GM19239 (cell line): ENCODE measurements around the gene RUNX2.

Source experiments
- DNase-seq: peaks from one replicate; pipeline ENCODE4 v3.0.0; 2011; ENCODE audit warnings: low spot score; ENCODE audit not compliant: insufficient read length
- FAIRE-seq: peaks from 2 replicates; lab custom pipeline; 2011; peaks lifted over from hg19 to GRCh38; lab: Jason Lieb, UNC

Gene RUNX2

GRCh38 chr6:45597424-45597823 is 269.3 kb downstream of the RUNX2 start:
- no peak for FAIRE-seq
- no peak for DNase-seq

- DNase-seq = no peak
These were observed 270.9 kb downstream of the RUNX2 start for GRCh38 chr6:45599053-45599452.

GRCh38 chr6:45605971-45606370 is 277.8 kb downstream of the RUNX2 start:
- DNase-seq (no peak), FAIRE-seq (no peak)

More at GRCh38 chr6:45599053-45599452, 270.9 kb downstream of the RUNX2 start:
- FAIRE-seq = no peak

- FAIRE-seq = no peak
- no peak for DNase-seq
These were observed 278.8 kb downstream of the RUNX2 start for GRCh38 chr6:45606831-45607400.

- FAIRE-seq (no peak), DNase-seq (no peak)
These were observed 279.7 kb downstream of the RUNX2 start for GRCh38 chr6:45607798-45608197.

- FAIRE-seq (no peak), DNase-seq (no peak)
These were observed 280.3 kb downstream of the RUNX2 start for GRCh38 chr6:45608252-45608913.

GRCh38 chr6:45609141-45609638 is 281.1 kb downstream of the RUNX2 start:
- DNase-seq (no peak), FAIRE-seq (no peak)

- no peak for FAIRE-seq
These were observed 282.2 kb downstream of the RUNX2 start for GRCh38 chr6:45610374-45610773.

GRCh38 chr6:45610832-45611231 is 282.7 kb downstream of the RUNX2 start:
- FAIRE-seq = no peak
- DNase-seq = no peak

More at GRCh38 chr6:45610374-45610773, 282.2 kb downstream of the RUNX2 start:
- DNase-seq = no peak

- DNase-seq (no peak), FAIRE-seq (no peak)
These were observed 283.4 kb downstream of the RUNX2 start for GRCh38 chr6:45611491-45611890.

- DNase-seq = no peak
- FAIRE-seq = no peak
These were observed 285.5 kb downstream of the RUNX2 start for GRCh38 chr6:45613656-45614055.

- no peak for FAIRE-seq
- DNase-seq = no peak
These were observed 286.6 kb downstream of the RUNX2 start for GRCh38 chr6:45614488-45615285.

GRCh38 chr6:45616209-45616608 is 288.1 kb downstream of the RUNX2 start:
- no peak for FAIRE-seq
- no peak for DNase-seq

GRCh38 chr6:45617441-45617840 is 289.3 kb downstream of the RUNX2 start:
- FAIRE-seq (no peak), DNase-seq (no peak)

- DNase-seq (no peak), FAIRE-seq (no peak)
These were observed 290.1 kb downstream of the RUNX2 start for GRCh38 chr6:45618259-45618658.

- no peak for FAIRE-seq
- DNase-seq = no peak
These were observed 291.2 kb downstream of the RUNX2 start for GRCh38 chr6:45619211-45619760.

- DNase-seq (no peak), FAIRE-seq (no peak)
These were observed 291.9 kb downstream of the RUNX2 start for GRCh38 chr6:45619994-45620471.

GRCh38 chr6:45624228-45624627 is 296.1 kb downstream of the RUNX2 start:
- FAIRE-seq (no peak), DNase-seq (no peak)

GRCh38 chr6:45625191-45625664 is 297.1 kb downstream of the RUNX2 start:
- DNase-seq (no peak), FAIRE-seq (no peak)

GRCh38 chr6:45626087-45626891 is 298.2 kb downstream of the RUNX2 start:
- DNase-seq (no peak), FAIRE-seq (no peak)
